ENCODE measurements around the gene ATRNL1.

The ATRNL1 gene

GRCh38 chr10:115944538-115944937 is 851.4 kb downstream of the ATRNL1 start:
- Histone ChIP-seq H3K36me3 (ENCODE audit: control insufficient read depth, insufficient read depth, low read length) (no peaks in the 10 kb centered on the region), H3K9me3 (ENCODE audit: control insufficient read depth, low read length) (no peaks in the 10 kb centered on the region), H3K27ac (ENCODE audit: low read depth, low read length, severe bottlenecking) (no peak overlapping the region), H3K4me1 (ENCODE audit: control insufficient read depth, insufficient read depth, low read length, poor library complexity, severe bottlenecking) (peaks cover 22% of the 10 kb centered on the region), H3K4me3 (ENCODE audit: extremely low read depth, insufficient read depth, low read length, poor library complexity, severe bottlenecking) (no peak overlapping the region)
- 95% methylated on average over 5 to 6 of the region's 6 CpGs for WGBS, 2 experiments (ENCODE audit: insufficient coverage in 2 of 2)

GRCh38 chr10:115945701-115946445 is 852.7 kb downstream of the ATRNL1 start:
- no peak overlapping the region for H3K4me3 ChIP-seq (ENCODE audit: extremely low read depth, insufficient read depth, low read length, poor library complexity, severe bottlenecking)
- WGBS, 2 experiments (ENCODE audit: insufficient coverage in 2 of 2), result 80 to 100% methylated on average over 1 of the region's 3 CpGs
- no peaks in the 10 kb centered on the region for H3K36me3 ChIP-seq (ENCODE audit: control insufficient read depth, insufficient read depth, low read length)
- H3K4me1 ChIP-seq (ENCODE audit: control insufficient read depth, insufficient read depth, low read length, poor library complexity, severe bottlenecking), result peaks cover 24% of the 10 kb centered on the region
- H3K9me3 ChIP-seq (ENCODE audit: control insufficient read depth, low read length), result no peaks in the 10 kb centered on the region
- no peak overlapping the region for H3K27ac ChIP-seq (ENCODE audit: low read depth, low read length, severe bottlenecking)

GRCh38 chr10:115947104-115947503 is 853.9 kb downstream of the ATRNL1 start:
- H3K27ac ChIP-seq (ENCODE audit: low read depth, low read length, severe bottlenecking), result no peak overlapping the region
- no peaks in the 10 kb centered on the region for H3K9me3 ChIP-seq (ENCODE audit: control insufficient read depth, low read length)
- H3K4me1 ChIP-seq (ENCODE audit: control insufficient read depth, insufficient read depth, low read length, poor library complexity, severe bottlenecking), result peaks cover 16% of the 10 kb centered on the region
- H3K4me3 ChIP-seq (ENCODE audit: extremely low read depth, insufficient read depth, low read length, poor library complexity, severe bottlenecking), result no peak overlapping the region
- 78% methylated on average over 1 of the region's 2 CpGs; no CpG with 5 or more reads in 1 of the 2 experiments for WGBS, 2 experiments (ENCODE audit: insufficient coverage in 2 of 2)
- H3K36me3 ChIP-seq (ENCODE audit: control insufficient read depth, insufficient read depth, low read length), result no peaks in the 10 kb centered on the region

GRCh38 chr10:115948465-115948864 is 855.3 kb downstream of the ATRNL1 start:
- no peak overlapping the region for H3K27ac ChIP-seq (ENCODE audit: low read depth, low read length, severe bottlenecking)
- H3K9me3 ChIP-seq (ENCODE audit: control insufficient read depth, low read length), result no peaks in the 10 kb centered on the region
- no peak overlapping the region for H3K4me3 ChIP-seq (ENCODE audit: extremely low read depth, insufficient read depth, low read length, poor library complexity, severe bottlenecking)
- H3K36me3 ChIP-seq (ENCODE audit: control insufficient read depth, insufficient read depth, low read length), result no peaks in the 10 kb centered on the region
- H3K4me1 ChIP-seq (ENCODE audit: control insufficient read depth, insufficient read depth, low read length, poor library complexity, severe bottlenecking), result peaks cover 19% of the 10 kb centered on the region
- no CpG with 5 or more reads among the region's 1 CpG for whole genome bisulfite sequencing, 2 experiments (ENCODE audit: insufficient coverage in 2 of 2)

- 96 to 98% methylated on average over 6 to 9 of the region's 9 CpGs for WGBS, 2 experiments (ENCODE audit: insufficient coverage in 2 of 2)
Observed at GRCh38 chr10:115949282-115949844, 856.2 kb downstream of the ATRNL1 start.

GRCh38 chr10:115950320-115950719 is 857.2 kb downstream of the ATRNL1 start:
- H3K9me3 ChIP-seq (ENCODE audit: control insufficient read depth, low read length), result no peaks in the 10 kb centered on the region
- WGBS, 2 experiments (ENCODE audit: insufficient coverage in 2 of 2), result no CpG with 5 or more reads among the region's 3 CpGs
- peaks cover 20% of the 10 kb centered on the region for H3K4me1 ChIP-seq (ENCODE audit: control insufficient read depth, insufficient read depth, low read length, poor library complexity, severe bottlenecking)
- no peaks in the 10 kb centered on the region for H3K36me3 ChIP-seq (ENCODE audit: control insufficient read depth, insufficient read depth, low read length)
- no peak overlapping the region for H3K4me3 ChIP-seq (ENCODE audit: extremely low read depth, insufficient read depth, low read length, poor library complexity, severe bottlenecking)
- H3K27ac ChIP-seq (ENCODE audit: low read depth, low read length, severe bottlenecking), result no peak overlapping the region

More at GRCh38 chr10:115949282-115949844, 856.2 kb downstream of the ATRNL1 start:
- Histone ChIP-seq H3K9me3 (ENCODE audit: control insufficient read depth, low read length) (no peaks in the 10 kb centered on the region), H3K36me3 (ENCODE audit: control insufficient read depth, insufficient read depth, low read length) (no peaks in the 10 kb centered on the region), H3K27ac (ENCODE audit: low read depth, low read length, severe bottlenecking) (no peak overlapping the region), H3K4me3 (ENCODE audit: extremely low read depth, insufficient read depth, low read length, poor library complexity, severe bottlenecking) (no peak overlapping the region), H3K4me1 (ENCODE audit: control insufficient read depth, insufficient read depth, low read length, poor library complexity, severe bottlenecking) (peaks cover 21% of the 10 kb centered on the region)

GRCh38 chr10:115951242-115951641 is 858.1 kb downstream of the ATRNL1 start:
- H3K27ac ChIP-seq (ENCODE audit: low read depth, low read length, severe bottlenecking), result no peak overlapping the region
- no peaks in the 10 kb centered on the region for H3K36me3 ChIP-seq (ENCODE audit: control insufficient read depth, insufficient read depth, low read length)
- 90 to 100% methylated on average over 2 of the region's 3 CpGs for WGBS, 2 experiments (ENCODE audit: insufficient coverage in 2 of 2)
- peaks cover 11% of the 10 kb centered on the region for H3K4me1 ChIP-seq (ENCODE audit: control insufficient read depth, insufficient read depth, low read length, poor library complexity, severe bottlenecking)
- H3K4me3 ChIP-seq (ENCODE audit: extremely low read depth, insufficient read depth, low read length, poor library complexity, severe bottlenecking), result no peak overlapping the region
- H3K9me3 ChIP-seq (ENCODE audit: control insufficient read depth, low read length), result no peaks in the 10 kb centered on the region

- H3K4me3 ChIP-seq (ENCODE audit: extremely low read depth, insufficient read depth, low read length, poor library complexity, severe bottlenecking), result no peak overlapping the region
- peaks cover 7% of the 10 kb centered on the region for H3K4me1 ChIP-seq (ENCODE audit: control insufficient read depth, insufficient read depth, low read length, poor library complexity, severe bottlenecking)
- no peaks in the 10 kb centered on the region for H3K9me3 ChIP-seq (ENCODE audit: control insufficient read depth, low read length)
- no peak overlapping the region for H3K27ac ChIP-seq (ENCODE audit: low read depth, low read length, severe bottlenecking)
- WGBS, 2 experiments (ENCODE audit: insufficient coverage in 2 of 2), result 72% methylated on average over 2 of the region's 5 CpGs; no CpG with 5 or more reads in 1 of the 2 experiments
- no peaks in the 10 kb centered on the region for H3K36me3 ChIP-seq (ENCODE audit: control insufficient read depth, insufficient read depth, low read length)
Observed at GRCh38 chr10:115953281-115953680, 860.1 kb downstream of the ATRNL1 start.

GRCh38 chr10:115953968-115954367 is 860.8 kb downstream of the ATRNL1 start:
- no peaks in the 10 kb centered on the region for H3K36me3 ChIP-seq (ENCODE audit: control insufficient read depth, insufficient read depth, low read length)
- no peak overlapping the region for H3K27ac ChIP-seq (ENCODE audit: low read depth, low read length, severe bottlenecking)
- peaks cover 7% of the 10 kb centered on the region for H3K4me1 ChIP-seq (ENCODE audit: control insufficient read depth, insufficient read depth, low read length, poor library complexity, severe bottlenecking)
- no peaks in the 10 kb centered on the region for H3K9me3 ChIP-seq (ENCODE audit: control insufficient read depth, low read length)
- no peak overlapping the region for H3K4me3 ChIP-seq (ENCODE audit: extremely low read depth, insufficient read depth, low read length, poor library complexity, severe bottlenecking)
- WGBS, 2 experiments (ENCODE audit: insufficient coverage in 2 of 2), result 83 to 90% methylated on average over 5 of the region's 7 CpGs

- H3K9me3 ChIP-seq (ENCODE audit: control insufficient read depth, low read length), result no peaks in the 10 kb centered on the region
Observed at GRCh38 chr10:115956225-115957011, 863.3 kb downstream of the ATRNL1 start.

More at GRCh38 chr10:115956225-115957011, 863.3 kb downstream of the ATRNL1 start:
- H3K27ac ChIP-seq (ENCODE audit: low read depth, low read length, severe bottlenecking), result no peak overlapping the region
- H3K4me3 ChIP-seq (ENCODE audit: extremely low read depth, insufficient read depth, low read length, poor library complexity, severe bottlenecking), result no peak overlapping the region
- H3K4me1 ChIP-seq (ENCODE audit: control insufficient read depth, insufficient read depth, low read length, poor library complexity, severe bottlenecking), result peaks cover 5% of the 10 kb centered on the region
- WGBS, 2 experiments (ENCODE audit: insufficient coverage in 2 of 2), result 90 to 92% methylated on average over 3 to 4 of the region's 5 CpGs
- H3K36me3 ChIP-seq (ENCODE audit: control insufficient read depth, insufficient read depth, low read length), result no peaks in the 10 kb centered on the region

All from mesodermal cell (in vitro differentiated cells).